PFSK-1 (cell line): ENCODE data around the gene ELMO1.

Experiments
- FOXP2 ChIP-seq: optimal IDR thresholded peaks from 2 replicates; pipeline ENCODE3; 2011; ENCODE audit warnings: borderline replicate concordance, control low read depth, inconsistent platforms; ENCODE audit not compliant: insufficient read depth; ENCODE audit errors: extremely low read length, extremely low read depth
- POLR2AphosphoS5 ChIP-seq: IDR thresholded peaks from 2 replicates; pipeline ENCODE4 v1.6.1; 2012; ENCODE audit warnings: low read depth, mild to moderate bottlenecking, control low read depth, low read length, moderate library complexity
- REST ChIP-seq, 2 experiments: IDR thresholded peaks; 2 replicates each; pipeline versions ENCODE4 v1.6.1 to v1.8.0; 2011 to 2012; ENCODE audit warnings: low read depth in 2 of 2, low read length in 2 of 2, control low read depth in 1 of 2, inconsistent platforms in 1 of 2, mild to moderate bottlenecking in 1 of 2, moderate library complexity in 1 of 2; ENCODE audit not compliant: insufficient read depth in 1 of 2
- SIN3A ChIP-seq: IDR thresholded peaks from 2 replicates; pipeline ENCODE4 v1.6.1; 2012; ENCODE audit warnings: mild to moderate bottlenecking, low read length, moderate library complexity, borderline replicate concordance; ENCODE audit not compliant: insufficient read depth
- TAF1 ChIP-seq: IDR thresholded peaks from 2 replicates; pipeline ENCODE4 v1.6.1; 2012; ENCODE audit warnings: low read length, control low read depth, borderline replicate concordance; ENCODE audit not compliant: insufficient read depth

Gene ELMO1

GRCh38 chr7:37015353-37016034, 433.2 kb downstream of the ELMO1 start:
- TF ChIP-seq POLR2AphosphoS5, result no peak
- no peak for TF ChIP-seq TAF1
- no peak for TF ChIP-seq SIN3A
- no peak for TF ChIP-seq REST (IDR thresholded peaks at IDR 0.05; ENCODE audit: insufficient read depth in 1 of 2, low read depth in 2 of 2, low read length in 2 of 2)
- TF ChIP-seq FOXP2, result no peak

- no peak for TF ChIP-seq POLR2AphosphoS5
- no peak for TF ChIP-seq REST (IDR thresholded peaks at IDR 0.05; ENCODE audit: insufficient read depth in 1 of 2, low read depth in 2 of 2, low read length in 2 of 2)
Measured at GRCh38 chr7:37013771-37014170, 434.9 kb downstream of the ELMO1 start.

- TF ChIP-seq TAF1 (no peak), POLR2AphosphoS5 (no peak), FOXP2 (no peak), SIN3A (no peak), REST (IDR thresholded peaks at IDR 0.05; ENCODE audit: insufficient read depth in 1 of 2, low read depth in 2 of 2, low read length in 2 of 2) (no peak)
Measured at GRCh38 chr7:37011151-37011890, 437.3 kb downstream of the ELMO1 start.

GRCh38 chr7:37009125-37009675, 439.5 kb downstream of the ELMO1 start:
- TF ChIP-seq TAF1 (no peak), SIN3A (no peak), FOXP2 (no peak), POLR2AphosphoS5 (no peak), REST (IDR thresholded peaks at IDR 0.05; ENCODE audit: insufficient read depth in 1 of 2, low read depth in 2 of 2, low read length in 2 of 2) (no peak)
